Panc1 (cell line): ENCODE measurements around the gene RBPJL.

Experiments
- CTCF ChIP-seq: fragments of 450-650 bp; IDR thresholded peaks from 2 replicates; pipeline ENCODE4 v1.5.1; 2017; ENCODE audit warnings: mild to moderate bottlenecking
- POLR2AphosphoS5 ChIP-seq: IDR thresholded peaks from 2 replicates; pipeline ENCODE4 v1.6.1; 2012; ENCODE audit warnings: mild to moderate bottlenecking, low read depth, low read length, moderate library complexity
- REST ChIP-seq, 2 experiments: IDR thresholded peaks; 2 replicates each; pipeline ENCODE4 v1.6.1; 2011 to 2012; ENCODE audit warnings: low read depth in 2 of 2, control low read depth in 1 of 2, low read length in 1 of 2, mild to moderate bottlenecking in 1 of 2, moderate library complexity in 1 of 2; ENCODE audit not compliant: insufficient read depth in 1 of 2

GRCh38 chr20:45347297-45347935 lies 40.8 kb downstream of the RBPJL start:
- no peak for TF ChIP-seq CTCF
- no peak for TF ChIP-seq POLR2AphosphoS5
- no peak for TF ChIP-seq REST (IDR thresholded peaks at IDR 0.05; ENCODE audit: insufficient read depth in 1 of 2, low read depth in 2 of 2, low read length in 1 of 2)
